Measurements from ENCODE around the gene PDCD4.

PDCD4 gene

GRCh38 chr10:110842326-110842904 is 29.3 kb upstream of the PDCD4 start:
- no peak for DNase-seq

DNA sequence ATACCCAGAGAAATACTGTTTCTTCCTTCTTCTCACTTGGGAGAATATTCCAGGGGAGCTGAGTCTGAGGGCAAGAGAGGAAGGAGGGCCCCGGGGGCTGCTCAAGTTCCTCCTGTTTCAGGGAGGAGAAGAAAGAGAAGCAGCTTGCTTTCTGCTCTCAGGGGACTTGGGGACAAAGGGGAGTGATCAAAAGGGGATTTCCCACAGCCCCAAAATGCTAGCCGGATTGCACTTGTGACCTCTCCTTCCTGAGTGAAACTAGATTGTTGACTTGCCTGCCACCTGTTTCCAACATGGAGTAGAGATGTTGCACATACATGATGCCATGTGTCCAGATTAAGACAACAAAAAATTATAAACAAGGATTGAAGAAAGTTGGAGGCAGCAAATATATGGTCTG is 28.7 kb upstream of the PDCD4 start:
- DNase-seq: no peak

DNA sequence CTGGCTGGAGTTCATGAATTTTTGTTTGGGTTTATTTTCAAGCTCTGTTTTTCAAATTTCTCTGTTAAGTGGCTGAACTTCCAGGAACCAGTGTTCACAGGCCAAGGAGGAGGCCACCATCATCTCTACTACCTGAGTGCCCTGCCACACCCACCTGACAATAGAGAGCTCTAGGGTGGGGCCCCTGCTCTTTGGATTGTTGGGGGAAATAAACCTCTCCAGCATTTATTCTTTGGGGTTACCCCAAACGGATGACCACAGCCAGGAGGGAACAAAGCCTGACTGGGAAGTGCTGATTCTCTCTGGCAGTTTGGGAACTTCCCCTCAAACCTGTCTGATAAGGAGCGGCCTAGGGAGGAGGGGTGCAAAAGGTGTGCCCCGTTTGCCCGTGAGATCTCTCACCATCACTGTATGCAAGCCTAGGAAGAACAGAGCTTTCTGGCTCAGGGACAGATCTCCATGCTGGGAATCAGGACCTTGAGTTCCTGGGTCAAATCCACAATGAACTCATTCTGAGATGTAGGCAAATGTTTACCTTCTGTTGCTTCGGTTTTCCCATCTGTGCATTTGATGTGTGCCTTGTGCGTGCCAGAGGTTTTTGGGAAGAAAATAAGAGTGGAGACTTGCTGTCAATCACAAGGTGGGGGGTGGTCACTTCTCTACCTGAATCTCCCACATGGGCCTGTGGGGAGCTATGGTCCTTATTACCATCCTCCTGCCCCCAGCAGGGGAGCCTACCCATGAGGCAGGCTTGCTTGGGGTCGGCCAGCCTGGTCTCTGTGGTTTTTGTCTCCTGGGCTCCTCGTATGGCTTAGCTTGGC is 27.7 kb upstream of the PDCD4 start:
- DNase-seq: no peak

DNA sequence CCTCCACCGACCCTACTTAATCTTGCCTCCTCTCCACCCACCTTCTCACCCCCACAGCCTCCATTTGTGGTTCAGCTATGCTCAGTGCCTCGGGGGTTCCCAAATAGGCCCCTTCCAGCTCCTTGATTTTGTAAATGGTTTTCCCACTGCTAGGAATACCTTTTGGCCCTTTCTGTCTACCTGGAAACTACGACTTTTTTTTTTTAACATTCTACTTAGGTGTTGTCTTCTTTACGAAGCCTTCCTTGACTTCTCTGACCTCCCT is 27.2 kb upstream of the PDCD4 start:
- no peak for DNase-seq

DNA sequence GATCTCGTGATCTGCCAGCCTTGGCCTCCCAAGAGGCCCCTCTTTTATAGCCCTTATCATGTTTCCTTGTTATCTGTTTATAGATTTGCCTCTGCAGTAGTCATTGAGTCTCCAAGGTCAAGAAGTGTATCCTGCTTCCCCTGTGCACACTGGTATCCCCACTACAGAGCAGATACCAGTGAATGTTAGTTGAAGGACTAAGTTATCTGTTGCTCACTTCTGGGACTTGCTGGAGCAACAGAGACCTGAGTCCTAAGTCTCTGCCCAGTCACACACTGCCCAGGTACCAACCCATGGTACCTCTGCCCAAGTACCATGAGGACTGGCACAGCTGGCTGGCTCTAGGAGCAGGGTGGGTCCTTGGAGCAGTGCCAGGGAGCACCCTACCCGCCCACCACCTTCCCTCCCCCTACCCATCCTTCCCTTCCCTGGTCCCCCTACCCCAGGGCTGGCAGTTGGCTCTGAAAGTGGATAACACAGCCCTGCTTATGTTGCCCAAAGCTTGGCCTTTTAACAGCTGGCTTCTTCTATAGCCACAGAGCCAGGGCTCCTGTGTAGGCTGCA is 26.5 kb upstream of the PDCD4 start:
- DNase-seq: no peak

DNA sequence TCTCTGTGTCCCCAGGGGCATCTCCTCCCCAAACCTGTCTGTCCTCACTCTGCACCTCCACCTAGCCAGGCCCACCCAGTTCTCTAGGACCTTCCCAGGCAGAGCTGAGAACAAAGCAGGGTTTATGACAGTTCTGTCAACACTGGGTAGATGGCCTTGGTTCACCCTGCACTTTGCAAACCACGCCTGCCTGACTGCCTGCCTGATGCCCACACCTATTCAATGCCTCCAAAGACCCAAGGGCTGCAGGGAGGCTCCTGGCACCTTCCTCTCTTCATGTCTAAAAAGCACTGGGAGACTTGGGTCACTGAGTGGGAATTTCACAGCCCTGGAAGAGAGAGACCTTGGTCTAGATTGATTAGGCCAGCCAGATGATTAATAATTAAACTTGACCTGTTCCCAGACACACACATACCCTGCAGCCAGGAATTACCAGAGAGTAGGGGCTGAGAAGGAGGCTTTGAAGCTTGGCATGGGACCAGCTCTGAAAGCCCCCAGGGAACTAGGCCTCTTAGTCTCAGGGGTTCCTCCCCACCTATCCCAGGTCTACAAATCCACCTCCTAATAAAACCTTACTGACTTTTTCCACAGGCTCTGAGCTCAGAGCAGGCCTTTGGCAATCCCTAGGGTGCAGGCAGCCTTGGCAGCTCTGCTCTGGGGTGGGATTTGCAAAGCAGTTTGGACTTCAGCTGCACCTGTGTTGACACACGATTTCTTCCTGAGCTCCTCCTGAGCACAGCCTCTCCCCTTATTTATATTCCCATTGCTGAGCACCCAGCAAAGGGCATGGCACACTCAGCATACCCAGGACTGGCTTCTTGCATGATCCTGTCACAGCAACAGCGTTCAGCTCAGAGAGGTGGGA is 25.7 kb upstream of the PDCD4 start:
- DNase-seq: no peak

DNA sequence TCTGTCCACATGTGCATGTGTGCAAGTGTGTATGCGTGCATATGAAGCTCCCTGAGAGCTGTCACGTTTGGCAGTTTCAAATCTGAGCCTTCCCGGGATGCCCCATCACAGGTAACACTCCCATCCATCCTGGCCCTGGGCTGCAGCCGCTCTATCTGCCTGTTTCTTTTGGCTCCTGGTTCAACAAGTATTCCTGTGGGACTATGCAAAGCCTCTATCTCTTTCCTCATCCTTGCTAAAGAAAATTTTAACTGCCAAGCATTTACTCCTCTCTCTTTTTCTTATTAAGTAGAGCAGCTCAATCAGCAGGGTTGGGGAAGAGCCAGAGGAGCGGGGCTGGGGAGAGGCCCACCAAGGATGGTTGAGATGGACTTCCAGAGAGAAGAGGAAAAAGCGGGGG is 24.4 kb upstream of the PDCD4 start:
- no peak for DNase-seq

- no peak for DNase-seq
These were observed 23.6 kb upstream of the PDCD4 start for GRCh38 chr10:110848106-110848505.

GRCh38 chr10:110850099-110850498 is 21.6 kb upstream of the PDCD4 start:
- DNase-seq: no peak

GRCh38 chr10:110851020-110851612 is 20.6 kb upstream of the PDCD4 start:
- DNase-seq: no peak

DNA sequence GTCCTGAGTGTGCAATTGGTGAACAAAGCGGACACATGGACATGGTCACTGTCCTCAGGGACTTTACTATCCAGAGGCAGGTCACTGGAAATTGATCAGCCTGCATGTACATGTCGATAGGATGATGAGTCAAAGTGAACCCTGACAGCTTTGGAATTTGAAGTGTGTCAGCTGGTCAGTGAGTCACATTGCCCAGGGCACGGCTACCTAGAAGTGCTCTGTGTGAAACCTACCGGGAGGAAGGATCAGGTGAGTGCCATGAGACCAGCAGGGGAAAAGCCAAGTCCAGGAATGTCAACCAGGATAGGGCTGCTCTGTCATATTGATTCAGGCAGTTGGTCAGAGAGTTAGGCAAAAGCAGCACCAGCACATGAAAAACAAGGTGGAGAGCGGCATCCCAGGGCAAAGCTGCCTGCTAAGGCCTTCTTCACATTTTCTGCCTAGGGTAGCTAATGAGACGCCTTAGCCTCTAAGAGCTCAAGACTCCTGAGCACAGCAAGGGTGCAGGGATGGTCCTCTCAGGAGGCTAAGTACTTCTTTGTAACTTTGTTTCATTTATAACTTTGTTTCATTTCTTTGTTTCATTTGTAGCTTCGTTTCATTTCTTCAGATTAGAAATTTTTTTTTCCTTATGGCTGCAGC is 19.4 kb upstream of the PDCD4 start:
- no peak for DNase-seq

GRCh38 chr10:110852947-110853346 is 18.8 kb upstream of the PDCD4 start:
- no peak for DNase-seq

- DNase-seq: no peak
These were observed 17.7 kb upstream of the PDCD4 start for GRCh38 chr10:110853921-110854605.

DNA sequence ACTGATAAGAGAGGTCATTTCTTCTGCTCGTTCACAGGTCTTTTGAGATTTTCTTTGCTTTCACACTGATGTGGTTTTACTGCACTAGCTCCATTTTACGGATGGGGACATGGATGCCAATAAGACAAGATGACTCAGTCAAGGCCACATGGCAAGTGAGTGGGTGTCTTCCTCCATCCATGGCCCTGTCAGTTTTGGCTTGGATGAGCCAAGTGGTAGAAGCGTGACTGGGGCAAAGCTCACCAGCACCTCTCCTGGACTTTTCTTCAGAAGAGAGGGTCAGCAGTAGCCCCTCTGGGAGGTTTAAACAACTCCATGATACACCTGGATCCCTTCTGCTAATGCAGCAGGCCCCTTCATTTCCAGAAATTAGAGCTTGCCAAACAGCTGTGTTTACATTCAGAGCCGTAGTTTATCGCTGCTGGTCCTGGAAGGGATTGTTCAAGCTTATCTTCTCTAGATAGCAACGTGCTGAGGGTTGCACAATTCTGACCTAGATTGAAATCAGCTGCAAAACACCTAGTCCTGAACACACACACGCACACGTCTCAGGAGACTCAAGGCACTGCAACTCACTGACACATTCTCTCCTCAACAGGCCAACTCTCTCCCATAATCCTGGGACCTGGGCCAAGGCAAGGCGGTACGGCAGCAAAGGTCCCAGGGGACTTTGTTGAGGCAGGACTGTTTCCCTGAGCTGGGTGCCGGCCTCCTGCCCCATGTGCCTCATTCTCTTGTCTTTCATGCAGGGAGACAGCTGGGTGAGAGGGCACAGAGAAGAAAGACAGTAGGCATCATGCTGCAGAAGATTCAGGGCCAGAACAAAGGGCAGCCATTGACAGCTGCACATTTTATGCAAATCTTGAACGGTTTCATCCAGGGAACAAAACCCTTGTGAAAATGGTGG is 14.2 kb upstream of the PDCD4 start:
- peak; percentile 4 for DNase-seq

DNA sequence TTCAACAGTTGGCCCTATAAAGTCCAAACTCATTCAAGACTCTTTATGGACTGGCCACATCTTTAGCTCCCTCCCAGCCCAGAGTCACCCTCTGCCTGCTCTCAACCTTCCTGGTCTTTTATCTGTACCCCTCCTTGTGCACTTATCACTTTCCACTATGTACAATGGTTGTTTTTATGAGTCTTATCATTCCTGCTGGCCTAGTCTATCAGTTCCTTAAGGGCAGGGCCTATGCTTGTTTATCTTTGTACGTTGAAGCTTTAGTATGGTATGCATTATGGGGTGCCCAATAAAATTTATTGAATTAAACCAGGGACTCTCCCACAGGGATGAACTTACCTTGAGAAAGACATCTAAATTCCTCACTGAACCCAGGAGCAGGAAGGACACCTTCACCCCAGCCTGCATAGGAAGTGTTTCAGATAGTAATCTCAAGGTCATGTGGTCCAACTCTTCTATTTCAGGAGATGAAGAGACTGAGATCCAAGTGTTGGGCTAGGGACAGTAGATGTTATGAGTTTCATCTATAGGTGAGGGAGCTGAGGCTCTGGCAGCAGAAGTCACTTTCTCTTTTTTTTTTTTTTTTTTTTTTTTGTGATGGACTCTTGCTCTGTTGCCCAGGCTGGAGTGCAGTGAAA is 13.3 kb upstream of the PDCD4 start:
- no peak for DNase-seq

DNA sequence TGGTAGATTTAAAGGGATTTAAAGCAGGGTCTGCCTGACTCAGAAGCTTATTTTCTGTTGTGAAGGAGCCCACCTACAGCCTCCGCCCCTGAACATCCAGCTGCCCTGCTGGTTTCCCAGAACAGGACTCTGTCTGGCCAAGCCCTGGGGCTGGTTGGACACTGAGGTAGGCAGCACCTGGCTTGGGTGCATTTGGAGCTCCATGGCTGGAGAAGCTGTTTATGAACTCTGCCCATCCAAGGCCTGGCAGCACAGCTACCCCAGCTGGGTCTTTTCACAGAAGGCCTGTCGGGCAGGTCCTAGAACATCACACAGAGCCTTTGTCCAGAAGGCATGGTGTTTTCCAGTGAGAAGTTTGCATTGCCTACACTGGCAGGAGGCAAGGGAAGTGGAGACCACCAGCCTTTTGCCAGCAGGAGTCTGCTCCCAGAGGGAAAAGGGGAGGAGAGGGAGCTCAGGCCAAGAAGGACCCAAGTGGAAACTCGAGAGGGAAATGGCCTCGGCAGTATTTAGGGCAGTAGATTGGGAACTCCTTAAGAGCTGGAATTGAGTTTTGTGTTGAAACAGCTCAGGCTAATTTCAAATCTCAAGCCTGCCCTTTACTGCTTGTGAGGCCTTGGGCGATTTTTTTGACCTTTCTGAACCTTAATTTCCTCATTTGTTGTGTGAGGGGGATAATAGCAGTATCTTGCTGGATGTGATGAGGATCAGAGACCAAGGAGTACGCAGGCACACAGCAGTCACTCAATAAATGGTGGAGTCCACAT is 12.3 kb upstream of the PDCD4 start:
- DNase-seq: no peak

GRCh38 chr10:110859973-110860376 is 11.8 kb upstream of the PDCD4 start:
- DNase-seq: no peak

GRCh38 chr10:110860576-110861241 is 11.0 kb upstream of the PDCD4 start:
- DNase-seq: no peak

- no peak for DNase-seq
These were observed 10.3 kb upstream of the PDCD4 start for GRCh38 chr10:110861476-110861875.
